ENCODE data around the gene ENPP7. TPM values are rescaled to one million over a fixed set of nuclear protein-coding genes. Genes with fewer than 3 reads are reported as not detected.

Gene ENPP7
- total RNA-seq, 2 experiments from 2014 or later: not detected

DNA sequence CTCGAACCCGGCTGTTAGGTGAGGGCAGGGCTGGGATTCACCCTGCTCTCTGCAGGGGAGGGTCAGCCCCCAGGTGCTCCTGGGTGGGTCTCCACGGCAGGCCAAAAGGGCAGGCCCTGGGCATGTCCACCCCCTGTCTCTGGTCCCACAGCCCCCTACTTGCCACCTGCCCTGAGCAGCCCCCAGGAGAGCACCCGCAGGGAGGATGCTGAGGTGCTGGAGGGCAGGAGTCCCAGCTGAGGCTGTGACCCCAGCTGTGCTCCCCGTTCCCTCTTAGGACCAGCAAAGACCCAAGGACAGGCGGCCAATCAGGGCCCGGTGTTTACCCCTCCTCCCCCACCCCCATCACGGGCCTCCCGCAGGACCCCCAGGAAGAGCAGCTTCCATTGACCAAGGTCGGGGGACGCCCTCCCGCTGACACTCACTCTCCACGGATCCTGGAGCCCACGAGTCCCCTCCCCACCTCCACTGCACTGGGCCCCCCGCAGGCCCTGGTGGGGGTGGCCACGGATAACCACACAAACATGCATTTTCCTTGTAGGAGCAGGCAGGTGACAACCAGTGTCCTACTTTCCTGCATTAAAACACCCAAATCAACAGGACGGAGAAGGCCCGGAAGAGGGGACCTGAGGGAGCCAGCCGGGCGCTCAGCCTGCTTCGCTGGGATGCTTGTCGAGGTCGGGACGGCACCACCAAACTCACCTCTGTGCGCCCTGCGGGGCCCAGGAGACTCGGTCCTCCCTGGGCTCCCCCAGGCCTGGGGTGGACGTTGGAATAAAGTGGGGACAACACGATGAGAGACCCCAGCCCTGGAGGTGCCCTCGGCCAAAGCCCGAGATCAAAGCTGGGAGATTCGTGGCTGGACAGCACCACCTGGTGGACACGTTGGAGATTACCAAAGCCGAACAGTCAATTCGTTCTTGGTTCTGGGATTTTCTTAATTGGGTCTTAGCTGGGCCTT lies 22.5 kb upstream of the ENPP7 start:
- no peak overlapping the region for H3K4me3 Mint-ChIP-seq
- H3K27ac Mint-ChIP-seq: no peak overlapping the region
- H3K4me1 Mint-ChIP-seq (ENCODE audit: low read depth): no peaks in the 10 kb centered on the region
- DNase-seq: peak; percentile 75
- no peaks in the 10 kb centered on the region for H3K27me3 Mint-ChIP-seq (ENCODE audit: low read depth)
- intact Hi-C loops (cut with micrococcal nuclease): loop anchor here (5.0 kb wide), 1 partner anchor 306 kb away; no protein-coding TSS in a partner anchor
- H3K9me3 Mint-ChIP-seq: no peaks in the 10 kb centered on the region
- CTCF ChIA-PET: interaction anchor here (0.6 to 1.3 kb wide), 3 partner anchors 29 to 619 kb away, joined by 3 to 5 read pairs (median 4); no protein-coding TSS in a partner anchor
- H3K36me3 Mint-ChIP-seq (ENCODE audit: low read depth): no peaks in the 10 kb centered on the region

DNA sequence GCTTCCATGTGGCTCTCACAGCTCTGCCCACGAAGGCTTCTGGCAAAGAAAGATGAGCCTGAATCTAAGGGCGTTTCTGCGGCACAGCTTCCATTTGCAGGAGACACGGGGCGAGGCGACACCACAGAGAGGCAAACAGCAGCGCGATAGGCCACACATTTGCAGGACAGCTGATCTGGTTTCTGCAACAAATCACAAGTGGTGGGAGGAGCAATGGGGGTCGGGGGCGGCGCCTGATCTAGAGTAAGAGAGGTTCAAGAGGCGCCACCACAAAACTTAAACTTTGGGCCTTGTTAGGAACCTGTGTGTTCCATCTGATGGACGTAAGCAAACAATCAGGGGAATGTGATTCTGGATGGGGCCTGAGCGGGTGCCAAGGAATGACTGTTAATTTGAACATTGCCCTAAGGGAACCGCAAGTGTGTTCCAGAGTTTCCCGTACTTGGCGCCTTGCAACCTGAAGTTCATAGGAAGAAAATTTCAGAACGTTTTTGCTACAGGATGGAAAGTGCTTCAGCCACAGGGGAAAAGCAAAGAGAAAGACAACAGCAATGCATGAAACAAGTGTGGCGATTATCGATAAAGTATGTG lies 18.9 kb upstream of the ENPP7 start:
- CTCF ChIA-PET: no interaction called here
- peaks cover 3% of the 10 kb centered on the region for H3K27me3 Mint-ChIP-seq (ENCODE audit: low read depth)
- DNase-seq: no peak
- H3K4me3 Mint-ChIP-seq: no peak overlapping the region
- H3K27ac Mint-ChIP-seq: no peak overlapping the region
- no peaks in the 10 kb centered on the region for H3K9me3 Mint-ChIP-seq
- intact Hi-C loops (cut with micrococcal nuclease): no loop called here
- no peaks in the 10 kb centered on the region for H3K4me1 Mint-ChIP-seq (ENCODE audit: low read depth)
- H3K36me3 Mint-ChIP-seq (ENCODE audit: low read depth): no peaks in the 10 kb centered on the region

DNA sequence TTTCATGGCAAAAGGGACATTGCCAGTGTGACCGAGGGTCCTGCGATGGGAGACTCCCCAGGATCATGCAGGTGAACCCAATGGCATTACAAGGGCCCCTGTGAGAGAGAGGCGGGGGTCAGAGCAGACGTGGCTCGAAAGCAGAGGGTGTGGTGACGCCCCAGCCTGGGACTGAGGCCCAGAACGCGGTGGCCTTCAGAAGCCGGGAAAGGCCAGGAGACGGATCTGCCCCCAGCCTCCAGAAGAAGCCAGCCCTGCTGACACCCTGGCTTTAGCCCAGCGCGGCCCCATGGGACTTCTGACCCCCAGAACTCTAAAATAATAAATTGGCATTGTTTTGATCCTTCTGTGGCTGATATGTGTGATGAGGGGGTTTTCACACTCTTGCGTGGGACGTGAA lies 17.4 kb upstream of the ENPP7 start:
- Mint-ChIP-seq H3K4me3 (no peak overlapping the region), H3K27me3 (ENCODE audit: low read depth) (peaks cover 3% of the 10 kb centered on the region), H3K36me3 (ENCODE audit: low read depth) (no peaks in the 10 kb centered on the region), H3K4me1 (ENCODE audit: low read depth) (no peaks in the 10 kb centered on the region), H3K27ac (no peak overlapping the region), H3K9me3 (no peaks in the 10 kb centered on the region)
- CTCF ChIA-PET: interaction anchor here (0.6 kb wide), 1 partner anchor 321 kb away, joined by 3 read pairs; no protein-coding TSS in a partner anchor
- intact Hi-C loops (cut with micrococcal nuclease): no loop called here
- no peak for DNase-seq

DNA sequence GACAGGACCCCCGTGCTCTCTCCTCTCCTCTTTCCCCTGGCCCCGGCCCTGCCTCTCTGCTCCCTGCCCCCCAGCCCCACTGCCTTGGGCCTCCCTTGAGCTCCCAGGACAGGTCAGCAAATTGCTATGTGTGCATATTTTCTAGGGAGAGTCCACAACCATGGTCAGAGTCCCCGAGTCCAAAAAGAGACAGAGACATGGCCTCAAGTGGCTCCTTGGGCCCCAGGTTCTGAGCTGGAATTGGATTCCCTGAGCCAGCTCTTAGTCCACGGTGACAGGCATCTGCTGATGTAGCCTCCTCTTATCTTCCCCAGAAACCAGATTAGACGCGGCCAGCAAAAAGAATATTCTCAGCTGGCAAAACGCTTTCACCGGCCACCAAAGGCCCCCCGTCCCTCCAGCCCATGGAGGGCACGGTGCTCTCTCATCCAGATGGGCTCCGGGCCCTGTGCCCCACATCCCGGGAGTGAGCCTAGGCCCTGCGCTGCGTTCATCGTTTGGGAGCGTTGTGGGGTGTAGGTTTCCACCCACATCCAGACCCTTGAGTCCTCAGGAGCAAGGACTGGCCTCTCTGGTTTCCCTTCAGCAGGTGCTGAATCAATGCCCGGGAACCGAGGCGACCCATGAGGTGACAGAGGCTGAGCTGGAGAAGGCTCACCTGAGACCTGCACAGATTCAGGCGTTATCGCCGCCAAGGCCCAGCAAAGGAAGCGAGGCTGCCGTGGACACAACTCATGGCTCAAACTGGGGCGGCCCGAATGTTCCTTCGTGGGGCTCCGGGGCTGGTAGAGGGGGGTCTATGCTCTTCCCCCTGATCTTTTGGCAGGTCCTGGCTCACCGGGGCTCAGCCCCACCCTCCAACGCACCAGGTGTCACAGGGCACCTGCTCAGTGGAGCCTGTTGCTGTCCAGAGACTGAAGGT lies 16.3 kb upstream of the ENPP7 start:
- no peaks in the 10 kb centered on the region for H3K36me3 Mint-ChIP-seq (ENCODE audit: low read depth)
- CTCF ChIA-PET: no interaction called here
- H3K27me3 Mint-ChIP-seq (ENCODE audit: low read depth): peaks cover 3% of the 10 kb centered on the region
- no peaks in the 10 kb centered on the region for H3K4me1 Mint-ChIP-seq (ENCODE audit: low read depth)
- H3K9me3 Mint-ChIP-seq: no peaks in the 10 kb centered on the region
- intact Hi-C loops (cut with micrococcal nuclease): no loop called here
- no peak for DNase-seq
- H3K27ac Mint-ChIP-seq: no peak overlapping the region
- H3K4me3 Mint-ChIP-seq: no peak overlapping the region

DNA sequence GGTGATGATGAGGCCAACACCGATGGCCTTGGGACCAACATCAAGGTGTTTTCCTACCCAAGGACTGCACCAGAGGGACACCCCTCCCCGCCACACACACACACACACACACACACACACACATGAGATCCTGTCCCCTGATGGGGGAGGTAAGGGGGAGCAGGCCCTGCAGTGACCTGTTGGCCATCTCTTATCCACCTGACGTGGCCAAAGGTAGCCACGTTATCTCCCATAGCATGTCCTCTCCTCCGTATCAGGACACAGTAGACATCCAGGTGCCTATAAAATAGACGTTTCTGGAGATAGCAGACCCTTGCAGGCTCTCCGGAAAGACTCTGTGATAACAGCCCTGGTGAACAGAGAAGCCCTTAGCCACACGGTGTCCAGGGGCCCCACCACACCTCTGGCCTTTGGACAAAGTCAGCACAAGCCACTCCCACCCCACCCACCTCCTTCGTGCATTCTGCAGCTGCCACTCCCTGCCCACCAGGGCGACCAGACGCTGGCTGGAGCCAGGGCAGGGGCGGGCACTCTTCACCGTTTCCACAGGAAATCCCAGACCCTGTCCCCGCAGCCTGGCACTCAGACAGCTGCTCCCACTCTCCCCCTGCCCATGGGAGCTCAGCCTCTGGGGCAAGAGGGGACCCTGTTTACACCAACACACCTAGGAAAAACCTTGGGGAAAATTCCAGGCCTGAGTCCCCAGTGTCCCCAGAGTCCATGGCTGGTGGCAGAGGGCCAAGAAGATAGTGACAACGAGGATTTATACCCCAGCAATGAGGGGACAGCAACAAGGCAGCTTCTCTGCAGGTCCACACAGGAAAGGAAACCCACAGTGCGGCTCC lies 15.4 kb upstream of the ENPP7 start:
- Mint-ChIP-seq H3K4me1 (ENCODE audit: low read depth) (no peaks in the 10 kb centered on the region), H3K27me3 (ENCODE audit: low read depth) (peaks cover 3% of the 10 kb centered on the region), H3K9me3 (no peaks in the 10 kb centered on the region), H3K36me3 (ENCODE audit: low read depth) (no peaks in the 10 kb centered on the region), H3K4me3 (no peak overlapping the region), H3K27ac (no peak overlapping the region)
- intact Hi-C loops (cut with micrococcal nuclease): no loop called here
- CTCF ChIA-PET: no interaction called here
- no peak for DNase-seq

DNA sequence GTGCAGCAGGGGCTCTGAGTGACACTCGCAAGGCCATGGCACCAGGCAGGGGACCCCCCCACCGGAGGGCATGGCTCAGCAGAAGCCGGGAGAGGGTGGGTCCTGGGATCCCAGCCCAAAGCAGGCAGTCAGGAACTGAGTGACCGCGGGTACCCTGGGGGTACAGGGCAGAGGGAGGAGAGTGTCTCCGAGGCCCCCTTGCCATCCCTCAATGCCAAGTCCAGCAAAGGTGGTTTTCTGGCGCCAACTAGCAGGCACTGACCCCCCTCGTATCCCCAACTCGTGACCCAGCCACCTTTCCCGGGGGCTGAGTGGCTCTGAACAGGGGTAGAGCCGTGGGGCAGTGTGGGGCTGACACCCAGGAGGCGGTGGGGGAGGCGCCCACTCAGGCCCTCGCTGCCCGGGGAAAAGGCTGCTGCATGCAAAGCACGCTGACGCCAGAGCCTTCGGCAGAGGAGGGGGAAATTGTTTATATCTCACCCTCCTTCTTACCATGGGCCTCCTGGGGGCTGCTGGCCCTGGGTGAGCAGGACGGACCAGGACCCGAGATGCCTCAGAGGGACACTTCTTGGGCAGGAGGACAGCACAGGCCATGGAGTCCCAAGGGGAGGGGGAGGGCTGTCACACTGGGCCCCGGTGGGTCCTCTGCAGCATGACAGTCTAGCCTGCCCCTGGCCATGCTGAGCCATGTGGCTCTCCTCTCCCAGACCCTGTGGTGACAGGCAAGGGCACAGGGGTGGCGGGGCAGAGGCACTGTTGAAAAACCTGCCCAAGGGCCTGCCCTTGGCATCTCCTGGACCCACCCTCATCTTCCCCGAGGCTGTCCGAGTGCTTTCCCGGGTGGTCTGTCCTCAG lies 14.6 kb upstream of the ENPP7 start:
- CTCF ChIA-PET: no interaction called here
- no peak for DNase-seq
- no peak overlapping the region for H3K27ac Mint-ChIP-seq
- peaks cover 3% of the 10 kb centered on the region for H3K27me3 Mint-ChIP-seq (ENCODE audit: low read depth)
- no peak overlapping the region for H3K4me3 Mint-ChIP-seq
- H3K4me1 Mint-ChIP-seq (ENCODE audit: low read depth): no peaks in the 10 kb centered on the region
- intact Hi-C loops (cut with micrococcal nuclease): no loop called here
- no peaks in the 10 kb centered on the region for H3K36me3 Mint-ChIP-seq (ENCODE audit: low read depth)
- H3K9me3 Mint-ChIP-seq: no peaks in the 10 kb centered on the region

DNA sequence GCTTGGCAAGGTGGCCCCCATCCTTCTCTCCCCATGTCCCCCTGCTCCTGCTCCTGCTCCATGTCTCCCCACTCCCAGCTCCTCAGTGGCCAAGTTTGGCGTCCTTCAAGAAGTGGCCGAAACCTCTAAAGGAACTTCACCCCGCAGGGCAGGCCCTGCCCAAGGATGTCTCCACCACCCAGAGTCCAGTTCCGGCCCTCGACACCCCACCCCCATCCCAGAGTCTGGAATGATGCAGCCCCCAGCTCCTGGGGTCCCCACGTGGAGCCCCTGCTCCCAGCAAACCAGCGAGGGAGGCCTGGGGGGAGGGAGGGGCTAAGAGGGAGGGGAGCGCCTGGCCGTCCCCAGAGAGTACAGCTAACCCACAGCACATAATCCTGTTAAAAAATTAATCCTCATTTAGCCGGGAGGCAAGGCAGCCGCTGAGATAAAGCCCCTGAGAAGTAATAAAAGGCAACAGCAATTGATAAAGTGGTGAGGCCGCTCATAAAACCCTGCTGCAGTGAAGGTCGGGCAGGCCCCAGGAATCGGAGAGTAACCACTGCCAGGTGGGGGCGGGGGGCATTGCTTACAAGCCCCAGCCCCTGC lies 9.9 kb upstream of the ENPP7 start:
- CTCF ChIA-PET: no interaction called here
- intact Hi-C loops (cut with micrococcal nuclease): no loop called here
- Mint-ChIP-seq H3K4me1 (ENCODE audit: low read depth) (no peaks in the 10 kb centered on the region), H3K27ac (no peak overlapping the region), H3K9me3 (no peaks in the 10 kb centered on the region), H3K36me3 (ENCODE audit: low read depth) (no peaks in the 10 kb centered on the region), H3K27me3 (ENCODE audit: low read depth) (no peaks in the 10 kb centered on the region), H3K4me3 (no peak overlapping the region)
- no peak for DNase-seq

DNA sequence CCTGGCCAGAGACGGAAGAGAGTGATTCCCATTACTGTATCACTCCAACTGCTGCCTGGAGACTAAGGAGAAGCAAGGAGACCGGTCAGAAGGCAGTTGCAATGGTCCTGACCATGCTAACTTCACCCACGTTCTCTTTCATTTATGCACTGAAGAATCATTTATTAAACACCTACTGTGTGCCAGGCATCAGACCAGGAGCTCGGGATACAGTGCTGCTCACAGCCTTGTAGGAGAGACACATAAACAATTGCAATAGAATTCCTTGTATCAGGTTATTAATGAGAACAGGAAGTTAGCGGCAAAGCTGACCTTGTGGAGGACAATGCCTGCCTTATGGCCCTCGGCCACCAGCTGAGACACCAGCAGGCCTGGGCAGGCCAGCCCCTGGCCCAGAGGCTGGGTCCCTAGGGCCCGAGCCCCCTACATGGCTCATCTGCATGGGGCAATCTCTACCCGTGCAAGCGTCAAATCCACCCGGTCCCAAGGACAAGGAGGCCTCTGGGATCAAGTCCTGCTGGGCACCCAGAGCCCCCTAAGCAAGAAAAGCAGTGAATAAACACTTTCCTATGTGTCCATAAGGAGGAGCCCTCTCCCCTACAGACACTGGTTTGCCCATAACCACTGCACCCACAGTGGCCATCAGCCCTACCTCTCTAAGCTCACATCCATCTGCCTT lies 8.6 kb upstream of the ENPP7 start:
- Mint-ChIP-seq H3K27ac (no peak overlapping the region), H3K36me3 (ENCODE audit: low read depth) (no peaks in the 10 kb centered on the region), H3K4me3 (no peak overlapping the region), H3K27me3 (ENCODE audit: low read depth) (no peaks in the 10 kb centered on the region), H3K9me3 (no peaks in the 10 kb centered on the region), H3K4me1 (ENCODE audit: low read depth) (no peaks in the 10 kb centered on the region)
- no peak for DNase-seq
- CTCF ChIA-PET: no interaction called here
- intact Hi-C loops (cut with micrococcal nuclease): no loop called here

DNA sequence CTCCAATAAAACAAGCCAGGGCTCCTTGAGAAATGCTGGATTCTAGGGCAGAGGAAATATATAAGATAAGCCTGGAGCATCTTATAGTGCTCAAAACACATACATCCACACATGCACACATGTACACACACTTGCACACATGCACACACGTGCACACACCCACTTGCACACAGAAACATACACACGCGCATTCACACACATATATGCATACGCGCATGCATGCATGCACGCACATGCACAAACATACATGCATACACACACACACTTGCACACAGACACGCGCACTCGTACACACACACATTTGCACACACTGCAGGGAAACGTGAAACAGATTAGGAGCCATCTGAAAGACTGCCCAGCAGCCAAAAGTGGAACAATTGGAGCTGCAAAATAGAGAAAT lies 8.0 kb upstream of the ENPP7 start:
- H3K9me3 Mint-ChIP-seq: no peaks in the 10 kb centered on the region
- H3K27ac Mint-ChIP-seq: no peak overlapping the region
- H3K4me3 Mint-ChIP-seq: no peak overlapping the region
- CTCF ChIA-PET: no interaction called here
- intact Hi-C loops (cut with micrococcal nuclease): no loop called here
- H3K4me1 Mint-ChIP-seq (ENCODE audit: low read depth): peaks cover 1% of the 10 kb centered on the region
- H3K27me3 Mint-ChIP-seq (ENCODE audit: low read depth): no peaks in the 10 kb centered on the region
- no peak for DNase-seq
- H3K36me3 Mint-ChIP-seq (ENCODE audit: low read depth): no peaks in the 10 kb centered on the region

DNA sequence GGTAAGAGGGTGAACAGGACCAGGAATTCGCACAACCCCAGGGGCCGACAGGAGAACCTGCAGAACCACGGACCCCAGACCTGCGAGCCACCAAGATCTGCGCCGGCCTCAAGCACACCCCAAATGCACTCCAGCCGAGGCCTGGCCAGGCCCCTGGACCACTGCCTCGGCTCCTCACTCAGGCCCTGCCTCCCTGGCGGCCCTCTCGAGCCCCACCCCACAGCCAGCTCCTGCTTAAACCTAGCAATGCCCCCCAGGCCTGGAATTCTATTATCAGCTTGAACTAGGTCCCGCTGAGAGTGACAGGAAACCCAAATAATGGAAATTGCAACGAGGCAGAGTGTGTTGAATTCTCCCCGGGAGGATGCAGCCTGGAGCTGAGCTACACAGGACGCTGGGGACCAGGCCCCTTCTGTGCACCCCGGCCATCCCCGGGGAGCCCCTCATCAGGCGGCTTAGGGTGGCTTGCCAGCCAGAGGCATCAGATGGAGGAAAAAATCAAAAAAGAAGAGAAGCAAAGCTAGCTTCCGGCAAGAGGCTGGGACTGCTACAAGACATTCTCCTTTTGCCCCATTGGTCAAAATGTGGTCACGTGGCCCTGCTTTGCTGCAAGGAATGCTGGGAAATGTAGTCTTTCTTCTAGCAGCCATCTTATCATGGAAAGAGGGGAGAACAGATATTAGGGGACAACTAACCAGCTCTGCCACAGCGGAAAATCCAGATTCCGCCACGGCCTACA lies 2.4 kb upstream of the ENPP7 start:
- intact Hi-C loops (cut with micrococcal nuclease): no loop called here
- Mint-ChIP-seq H3K27me3 (ENCODE audit: low read depth) (no peaks in the 10 kb centered on the region), H3K27ac (peak overlapping the region; percentile 77), H3K4me3 (peak overlapping the region; percentile 69), H3K36me3 (ENCODE audit: low read depth) (no peaks in the 10 kb centered on the region), H3K4me1 (ENCODE audit: low read depth) (peaks cover 11% of the 10 kb centered on the region), H3K9me3 (no peaks in the 10 kb centered on the region)
- CTCF ChIA-PET: interaction anchor here (1.8 kb wide), 1 partner anchor 13 kb away, joined by 10 read pairs; no protein-coding TSS in a partner anchor
- peak; percentile 93 for DNase-seq
